ENCODE data around the gene CXorf49B. TPM values are rescaled to one million over a fixed set of nuclear protein-coding genes. Genes with fewer than 3 reads are reported as not detected.
"Not testable (repeated sequence)": the region's sequence is repeated elsewhere in the genome, so short reads cannot be mapped to it uniquely, and the experiment has no call there.

The CXorf49B gene
- total RNA-seq: not detected

DNA sequence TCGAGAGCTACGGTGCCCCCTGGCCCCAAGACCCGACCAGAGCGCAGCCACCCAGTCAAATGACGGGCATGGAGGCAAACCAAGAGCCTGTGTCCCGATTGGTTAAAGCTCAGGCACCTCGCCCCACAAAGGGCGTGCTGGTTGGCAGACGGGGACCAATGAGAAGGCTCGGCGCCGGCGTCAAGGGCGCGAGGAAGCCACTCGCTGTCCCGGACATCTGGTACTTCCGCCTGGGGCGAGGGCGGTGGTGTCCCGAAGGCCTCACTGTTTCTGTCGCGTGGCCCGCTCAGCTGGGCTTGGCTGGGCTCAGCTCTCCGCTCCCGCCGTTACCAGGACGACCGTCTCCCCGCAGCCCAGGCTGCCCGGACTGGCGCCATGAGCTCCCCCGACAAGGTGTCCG lies at the start of gene CXorf49B:
Gene CXorf49B (plus strand): TSS at position 301 of the 400 bp plus-strand sequence. CDS start 75 bp downstream, at position 376.
- DNase-seq; CTCF ChIA-PET; H3K4me1 Mint-ChIP-seq; H3K4me3 Mint-ChIP-seq; H3K9me3 Mint-ChIP-seq; POLR2A ChIA-PET; H3K27me3 Mint-ChIP-seq; H3K27ac Mint-ChIP-seq; H3K36me3 Mint-ChIP-seq (ENCODE audit: low read depth): not testable (repeated sequence)

DNA sequence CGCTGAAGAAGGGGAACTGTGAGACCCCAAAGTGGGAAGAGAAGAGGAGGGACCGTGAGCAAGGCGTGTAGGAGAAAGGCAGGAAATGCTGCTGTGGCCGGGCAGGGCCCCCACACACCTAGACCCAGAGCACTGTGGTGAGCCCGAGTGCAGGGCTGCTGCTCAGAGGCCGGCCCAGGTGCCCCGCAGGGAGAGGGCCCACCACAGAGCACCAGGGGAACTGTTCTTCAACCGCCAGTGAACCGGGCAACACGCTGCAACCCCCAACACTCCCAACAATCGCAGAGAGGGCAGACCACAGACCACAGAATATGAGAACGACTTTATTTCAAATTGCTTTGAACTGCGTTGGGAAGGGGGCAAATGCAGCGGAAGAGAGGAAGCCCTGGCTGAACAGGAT lies 49.1 kb upstream of the CXorf49B start:
- DNase-seq; H3K4me1 Mint-ChIP-seq; H3K9me3 Mint-ChIP-seq; H3K36me3 Mint-ChIP-seq (ENCODE audit: low read depth); H3K27ac Mint-ChIP-seq; H3K27me3 Mint-ChIP-seq; H3K4me3 Mint-ChIP-seq; POLR2A ChIA-PET; CTCF ChIA-PET: not testable (repeated sequence)

DNA sequence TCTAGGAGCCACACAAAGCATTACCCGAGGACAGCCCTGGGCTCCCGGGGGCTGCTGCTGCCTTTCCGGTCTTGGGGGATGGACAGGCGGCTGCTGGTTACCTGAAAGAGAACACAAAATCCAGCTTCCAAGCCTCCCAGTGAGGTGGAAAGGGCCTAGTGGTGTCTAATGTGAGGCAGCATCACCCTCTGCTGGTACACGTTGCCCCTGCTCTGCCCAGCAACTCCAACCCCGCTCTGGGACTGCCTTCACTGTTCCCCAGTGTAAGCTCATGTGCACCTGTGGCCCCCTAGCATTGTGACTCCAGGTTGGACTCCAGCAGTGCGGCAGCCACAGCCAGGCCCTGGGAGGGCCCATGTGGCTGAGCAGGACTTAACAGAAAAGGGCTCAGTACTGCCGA lies 47.6 kb upstream of the CXorf49B start:
- H3K27ac Mint-ChIP-seq; CTCF ChIA-PET; DNase-seq; H3K36me3 Mint-ChIP-seq (ENCODE audit: low read depth); H3K4me3 Mint-ChIP-seq; H3K9me3 Mint-ChIP-seq; H3K27me3 Mint-ChIP-seq; H3K4me1 Mint-ChIP-seq; POLR2A ChIA-PET: not testable (repeated sequence)

DNA sequence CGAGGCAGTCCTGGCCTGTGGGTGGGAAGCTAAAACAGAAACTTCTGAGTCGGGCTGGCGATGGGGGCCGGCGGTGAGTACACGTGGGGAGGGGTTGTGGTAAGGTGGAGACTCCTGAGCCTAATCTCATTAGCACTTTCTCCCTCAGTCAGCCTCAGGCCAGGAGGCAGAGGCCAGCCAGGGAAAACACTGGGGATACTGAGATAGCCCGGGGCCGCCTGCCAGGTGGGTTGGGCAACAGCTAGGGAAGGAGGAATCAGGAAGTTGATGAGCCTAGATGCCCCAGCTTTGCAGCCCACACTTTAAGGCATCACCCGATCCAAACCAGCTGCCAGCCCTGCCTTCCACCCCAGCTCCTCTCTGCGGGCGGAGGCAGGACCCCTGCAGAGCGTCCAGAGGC lies 46.8 kb upstream of the CXorf49B start:
- H3K4me1 Mint-ChIP-seq; H3K9me3 Mint-ChIP-seq; POLR2A ChIA-PET; CTCF ChIA-PET; H3K27ac Mint-ChIP-seq; H3K27me3 Mint-ChIP-seq; DNase-seq; H3K4me3 Mint-ChIP-seq; H3K36me3 Mint-ChIP-seq (ENCODE audit: low read depth): not testable (repeated sequence)

DNA sequence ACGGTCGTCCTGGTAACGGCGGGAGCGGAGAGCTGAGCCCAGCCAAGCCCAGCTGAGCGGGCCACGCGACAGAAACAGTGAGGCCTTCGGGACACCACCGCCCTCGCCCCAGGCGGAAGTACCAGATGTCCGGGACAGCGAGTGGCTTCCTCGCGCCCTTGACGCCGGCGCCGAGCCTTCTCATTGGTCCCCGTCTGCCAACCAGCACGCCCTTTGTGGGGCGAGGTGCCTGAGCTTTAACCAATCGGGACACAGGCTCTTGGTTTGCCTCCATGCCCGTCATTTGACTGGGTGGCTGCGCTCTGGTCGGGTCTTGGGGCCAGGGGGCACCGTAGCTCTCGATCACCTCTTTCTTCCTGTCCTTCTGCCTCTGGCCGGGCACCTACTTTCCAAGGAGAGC lies 45.0 kb upstream of the CXorf49B start, which contains the start of gene CXorf49:
Gene CXorf49 (minus strand): TSS at position 101 of the 400 bp plus-strand sequence. CDS start 134 bp downstream, outside the sequence.
- POLR2A ChIA-PET; H3K4me1 Mint-ChIP-seq; H3K9me3 Mint-ChIP-seq; DNase-seq; H3K4me3 Mint-ChIP-seq; H3K27ac Mint-ChIP-seq; H3K27me3 Mint-ChIP-seq; H3K36me3 Mint-ChIP-seq (ENCODE audit: low read depth); CTCF ChIA-PET: not testable (repeated sequence)

DNA sequence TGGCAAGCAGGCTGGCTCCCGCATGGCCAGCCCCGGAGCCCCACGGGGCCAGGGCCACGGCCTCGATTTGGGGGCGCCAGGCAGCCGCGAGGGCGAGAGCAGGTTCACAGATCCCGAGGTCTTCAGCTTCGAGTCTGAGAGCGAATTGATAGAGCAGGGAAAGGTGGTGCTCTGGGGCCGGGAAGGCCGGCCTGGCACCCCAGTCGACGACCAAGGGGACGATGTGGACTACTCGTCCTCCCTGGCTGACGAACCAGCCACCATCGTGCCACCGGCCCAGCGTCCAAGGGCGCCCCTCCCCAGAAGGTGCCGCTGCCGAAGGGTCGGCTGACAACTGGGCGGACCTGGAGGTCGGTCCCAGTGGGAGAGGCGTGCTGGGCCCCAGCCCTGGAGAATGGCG lies 44.0 kb upstream of the CXorf49B start:
- H3K4me3 Mint-ChIP-seq; H3K27me3 Mint-ChIP-seq; CTCF ChIA-PET; H3K27ac Mint-ChIP-seq; H3K4me1 Mint-ChIP-seq; H3K9me3 Mint-ChIP-seq; DNase-seq; H3K36me3 Mint-ChIP-seq (ENCODE audit: low read depth); POLR2A ChIA-PET: not testable (repeated sequence)

GRCh38 chrX:71720289-71720886 lies 42.8 kb upstream of the CXorf49B start:
- CTCF ChIA-PET; DNase-seq; POLR2A ChIA-PET; H3K9me3 Mint-ChIP-seq; H3K27ac Mint-ChIP-seq; H3K4me1 Mint-ChIP-seq; H3K36me3 Mint-ChIP-seq (ENCODE audit: low read depth); H3K4me3 Mint-ChIP-seq; H3K27me3 Mint-ChIP-seq: not testable (repeated sequence)

DNA sequence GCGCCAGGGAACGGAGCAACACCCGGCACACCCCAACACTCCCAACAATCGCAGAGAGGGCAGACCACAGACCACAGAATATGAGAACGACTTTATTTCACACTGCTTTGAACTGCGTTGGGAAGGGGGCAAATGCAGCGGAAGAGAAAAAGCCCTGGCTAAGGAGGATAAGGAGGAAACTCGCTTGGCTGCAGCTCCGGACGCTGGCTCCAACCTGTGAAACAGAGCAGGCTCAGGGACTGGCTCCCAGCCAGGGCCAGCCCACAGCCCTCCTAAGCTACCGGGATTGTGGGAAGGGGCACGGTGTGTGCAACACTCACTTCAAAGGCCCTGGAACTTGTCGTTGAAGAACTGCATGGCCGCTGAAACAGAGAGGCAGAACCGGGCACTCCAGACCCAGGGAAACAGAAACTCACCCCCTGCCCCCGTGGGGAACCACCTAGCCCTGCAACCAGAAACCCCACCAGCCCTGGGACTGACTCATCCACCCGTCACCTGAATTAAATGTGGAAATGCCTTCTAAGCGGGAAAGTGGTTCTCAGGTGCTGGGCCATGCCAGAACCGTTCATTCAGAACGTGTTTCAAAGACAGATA lies 2.4 kb upstream of the CXorf49B start:
- DNase-seq; H3K27ac Mint-ChIP-seq; H3K4me3 Mint-ChIP-seq; H3K4me1 Mint-ChIP-seq; H3K27me3 Mint-ChIP-seq; H3K36me3 Mint-ChIP-seq (ENCODE audit: low read depth); CTCF ChIA-PET; POLR2A ChIA-PET; H3K9me3 Mint-ChIP-seq: not testable (repeated sequence)

GRCh38 chrX:71764832-71765231 lies 1.7 kb downstream of the CXorf49B start:
- H3K36me3 Mint-ChIP-seq (ENCODE audit: low read depth); CTCF ChIA-PET; H3K27me3 Mint-ChIP-seq; DNase-seq; H3K4me3 Mint-ChIP-seq; H3K9me3 Mint-ChIP-seq; POLR2A ChIA-PET; H3K4me1 Mint-ChIP-seq; H3K27ac Mint-ChIP-seq: not testable (repeated sequence)

DNA sequence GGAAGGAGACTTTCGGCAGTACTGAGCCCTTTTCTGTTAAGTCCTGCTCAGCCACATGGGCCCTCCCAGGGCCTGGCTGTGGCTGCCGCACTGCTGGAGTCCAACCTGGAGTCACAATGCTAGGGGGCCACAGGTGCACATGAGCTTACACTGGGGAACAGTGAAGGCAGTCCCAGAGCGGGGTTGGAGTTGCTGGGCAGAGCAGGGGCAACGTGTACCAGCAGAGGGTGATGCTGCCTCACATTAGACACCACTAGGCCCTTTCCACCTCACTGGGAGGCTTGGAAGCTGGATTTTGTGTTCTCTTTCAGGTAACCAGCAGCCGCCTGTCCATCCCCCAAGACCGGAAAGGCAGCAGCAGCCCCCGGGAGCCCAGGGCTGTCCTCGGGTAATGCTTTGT lies 2.5 kb downstream of the CXorf49B start:
- CTCF ChIA-PET, H3K9me3 Mint-ChIP-seq, H3K4me3 Mint-ChIP-seq: not testable (repeated sequence)

DNA sequence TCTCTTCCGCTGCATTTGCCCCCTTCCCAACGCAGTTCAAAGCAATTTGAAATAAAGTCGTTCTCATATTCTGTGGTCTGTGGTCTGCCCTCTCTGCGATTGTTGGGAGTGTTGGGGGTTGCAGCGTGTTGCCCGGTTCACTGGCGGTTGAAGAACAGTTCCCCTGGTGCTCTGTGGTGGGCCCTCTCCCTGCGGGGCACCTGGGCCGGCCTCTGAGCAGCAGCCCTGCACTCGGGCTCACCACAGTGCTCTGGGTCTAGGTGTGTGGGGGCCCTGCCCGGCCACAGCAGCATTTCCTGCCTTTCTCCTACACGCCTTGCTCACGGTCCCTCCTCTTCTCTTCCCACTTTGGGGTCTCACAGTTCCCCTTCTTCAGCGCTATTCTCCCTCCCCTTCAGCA lies 4.0 kb downstream of the CXorf49B start:
- H3K36me3 Mint-ChIP-seq (ENCODE audit: low read depth); CTCF ChIA-PET; H3K9me3 Mint-ChIP-seq; H3K27me3 Mint-ChIP-seq; DNase-seq; H3K4me3 Mint-ChIP-seq; H3K27ac Mint-ChIP-seq; H3K4me1 Mint-ChIP-seq; POLR2A ChIA-PET: not testable (repeated sequence)

More for the DNA sequence above, 2.5 kb downstream of the CXorf49B start:
- POLR2A ChIA-PET; DNase-seq; H3K36me3 Mint-ChIP-seq (ENCODE audit: low read depth); H3K27me3 Mint-ChIP-seq; H3K27ac Mint-ChIP-seq; H3K4me1 Mint-ChIP-seq: not testable (repeated sequence)

GRCh38 chrX:71778322-71778721 lies 15.2 kb downstream of the CXorf49B start:
- CTCF ChIA-PET; H3K4me3 Mint-ChIP-seq; H3K27ac Mint-ChIP-seq; DNase-seq; H3K27me3 Mint-ChIP-seq; H3K36me3 Mint-ChIP-seq (ENCODE audit: low read depth); H3K9me3 Mint-ChIP-seq; POLR2A ChIA-PET; H3K4me1 Mint-ChIP-seq: not testable (repeated sequence)

- POLR2A ChIA-PET; H3K4me3 Mint-ChIP-seq; H3K36me3 Mint-ChIP-seq (ENCODE audit: low read depth); H3K27me3 Mint-ChIP-seq; CTCF ChIA-PET; H3K4me1 Mint-ChIP-seq; DNase-seq; H3K27ac Mint-ChIP-seq; H3K9me3 Mint-ChIP-seq: not testable (repeated sequence)
Observed at GRCh38 chrX:71782225-71782949, 19.2 kb downstream of the CXorf49B start.

GRCh38 chrX:71782950-71783299 lies 19.8 kb downstream of the CXorf49B start:
- H3K4me3 Mint-ChIP-seq; H3K27ac Mint-ChIP-seq; H3K9me3 Mint-ChIP-seq; DNase-seq; H3K36me3 Mint-ChIP-seq (ENCODE audit: low read depth); POLR2A ChIA-PET; H3K4me1 Mint-ChIP-seq; CTCF ChIA-PET; H3K27me3 Mint-ChIP-seq: not testable (repeated sequence)

Measured in activated CD4-positive, alpha-beta T cell treated with anti-CD3 and anti-CD28 coated beads, Interleukin-2, amount 10 ng/mL, durations not matched to agents 7 days and 5 days (primary cell).